Trophoblast cell (in vitro differentiated cells and primary cell): ENCODE measurements around the gene PADI4. TPM values are rescaled to one million over a fixed set of nuclear protein-coding genes. Genes with fewer than 3 reads are reported as not detected.

Source experiments
- DNase-seq, 2 donors: peaks; one replicate each; pipeline ENCODE4 v3.0.0-alpha.2; 2016
- H2AFZ ChIP-seq: 2 replicates; pipeline ENCODE4 v1.6.1; 2013; ENCODE audit warnings: low read length, moderate library complexity, mild to moderate bottlenecking; ENCODE audit not compliant: insufficient read depth, poor library complexity
- H2AK5ac ChIP-seq: 2 replicates; pipeline ENCODE4 v1.6.1; 2013; ENCODE audit warnings: mild to moderate bottlenecking, low read length
- H2BK120ac ChIP-seq: 2 replicates; pipeline ENCODE4 v1.6.1; 2013; ENCODE audit warnings: low read length, mild to moderate bottlenecking, moderate library complexity; ENCODE audit not compliant: insufficient read depth, poor library complexity
- H2BK12ac ChIP-seq: 2 replicates; pipeline ENCODE4 v1.6.1; 2013; ENCODE audit warnings: mild to moderate bottlenecking, low read length, moderate library complexity
- H2BK5ac ChIP-seq: 2 replicates; pipeline ENCODE4 v1.6.1; 2013; ENCODE audit warnings: low read length, low read depth, moderate library complexity, mild to moderate bottlenecking; ENCODE audit not compliant: poor library complexity
- H3K14ac ChIP-seq: 2 replicates; pipeline ENCODE4 v1.6.1; 2013; ENCODE audit warnings: mild to moderate bottlenecking, low read length
- H3K18ac ChIP-seq: 2 replicates; pipeline ENCODE4 v1.6.1; 2013; ENCODE audit warnings: mild to moderate bottlenecking, low read length
- H3K23ac ChIP-seq: 2 replicates; pipeline ENCODE4 v1.6.1; 2013; ENCODE audit warnings: low read length
- H3K27ac ChIP-seq: 2 replicates; pipeline ENCODE4 v1.5.1; 2013; ENCODE audit warnings: low read depth, mild to moderate bottlenecking, inconsistent platforms, low read length, moderate library complexity
- H3K27me3 ChIP-seq: 2 replicates; pipeline ENCODE4 v1.6.1; 2013; ENCODE audit warnings: inconsistent platforms, mild to moderate bottlenecking, low read length, moderate library complexity; ENCODE audit not compliant: insufficient read depth
- H3K36me3 ChIP-seq, 2 experiments: 1 replicate in 1 of 2; 2 replicates in 1 of 2; pipeline ENCODE4 v1.6.1; 2013; ENCODE audit warnings: low read length in 2 of 2, mild to moderate bottlenecking in 2 of 2, moderate library complexity in 1 of 2; ENCODE audit not compliant: insufficient read depth in 2 of 2, control insufficient read depth in 1 of 2
- H3K4ac ChIP-seq: 2 replicates; pipeline ENCODE4 v1.6.1; 2013; ENCODE audit warnings: low read depth, mild to moderate bottlenecking, low read length, moderate library complexity
- H3K4me1 ChIP-seq, 2 experiments: 1 replicate in 1 of 2; 2 replicates in 1 of 2; pipeline ENCODE4 v1.6.1; 2013; ENCODE audit warnings: low read length in 2 of 2, mild to moderate bottlenecking in 2 of 2, moderate library complexity in 1 of 2; ENCODE audit not compliant: insufficient read depth in 2 of 2, control insufficient read depth in 1 of 2
- H3K4me2 ChIP-seq: 2 replicates; pipeline ENCODE4 v1.6.1; 2013; ENCODE audit warnings: inconsistent platforms, mild to moderate bottlenecking, low read length, moderate library complexity
- H3K4me3 ChIP-seq: 2 replicates; pipeline ENCODE4 v1.5.1; 2013; ENCODE audit warnings: mild to moderate bottlenecking, low read depth, low read length, inconsistent platforms
- H3K79me1 ChIP-seq: one replicate; pipeline ENCODE4 v1.6.1; 2013; ENCODE audit warnings: low read length
- H3K79me2 ChIP-seq: 2 replicates; pipeline ENCODE4 v1.6.1; 2013; ENCODE audit warnings: low read length, mild to moderate bottlenecking; ENCODE audit not compliant: control insufficient read depth, insufficient read depth, poor library complexity
- H3K9ac ChIP-seq: 2 replicates; pipeline ENCODE4 v1.6.1; 2013; ENCODE audit warnings: mild to moderate bottlenecking, low read length
- H3K9me3 ChIP-seq: 2 replicates; pipeline ENCODE4 v1.6.1; 2013; ENCODE audit warnings: low read depth, mild to moderate bottlenecking, control low read depth, inconsistent platforms, low read length; ENCODE audit not compliant: insufficient read depth
- H4K12ac ChIP-seq: 2 replicates; pipeline ENCODE4 v1.6.1; 2013; ENCODE audit warnings: low read depth, mild to moderate bottlenecking, low read length, moderate library complexity
- H4K8ac ChIP-seq: 2 replicates; pipeline ENCODE4 v1.6.1; 2013; ENCODE audit warnings: low read depth, mild to moderate bottlenecking, low read length, moderate library complexity
- H4K91ac ChIP-seq: one replicate; pipeline ENCODE4 v1.6.1; 2013; ENCODE audit warnings: low read depth, mild to moderate bottlenecking, low read length, moderate library complexity
- WGBS: extraction: QIAGEN DNeasy Blood & Tissue Kit; methylation state at CpG from one replicate; pipeline ENCODE4 v1.1.7; 2013; ENCODE audit warnings: missing lambda C conversion rate; ENCODE audit not compliant: insufficient read length, insufficient coverage; ENCODE audit errors: extremely low coverage; 5-methylcytosine and 5-hydroxymethylcytosine counted together
- polyA plus RNA-seq: library from polyadenylated mRNA; stranded (reverse); fragments of 200-250 nt; gene quantifications from 2 replicates; pipeline ENCODE4 v1.2.3, GENCODE V29; 2013

Gene PADI4, protein sequence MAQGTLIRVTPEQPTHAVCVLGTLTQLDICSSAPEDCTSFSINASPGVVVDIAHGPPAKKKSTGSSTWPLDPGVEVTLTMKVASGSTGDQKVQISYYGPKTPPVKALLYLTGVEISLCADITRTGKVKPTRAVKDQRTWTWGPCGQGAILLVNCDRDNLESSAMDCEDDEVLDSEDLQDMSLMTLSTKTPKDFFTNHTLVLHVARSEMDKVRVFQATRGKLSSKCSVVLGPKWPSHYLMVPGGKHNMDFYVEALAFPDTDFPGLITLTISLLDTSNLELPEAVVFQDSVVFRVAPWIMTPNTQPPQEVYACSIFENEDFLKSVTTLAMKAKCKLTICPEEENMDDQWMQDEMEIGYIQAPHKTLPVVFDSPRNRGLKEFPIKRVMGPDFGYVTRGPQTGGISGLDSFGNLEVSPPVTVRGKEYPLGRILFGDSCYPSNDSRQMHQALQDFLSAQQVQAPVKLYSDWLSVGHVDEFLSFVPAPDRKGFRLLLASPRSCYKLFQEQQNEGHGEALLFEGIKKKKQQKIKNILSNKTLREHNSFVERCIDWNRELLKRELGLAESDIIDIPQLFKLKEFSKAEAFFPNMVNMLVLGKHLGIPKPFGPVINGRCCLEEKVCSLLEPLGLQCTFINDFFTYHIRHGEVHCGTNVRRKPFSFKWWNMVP
- 0.07 and 0.11 TPM in 2 replicates for polyA plus RNA-seq

GRCh38 chr1:17307946-17308345 is at the start of gene PADI4:
Gene PADI4 (plus strand): TSS chr1:17308197. CDS start chr1:17308223, 26 bp downstream.
- Histone ChIP-seq H3K27ac (no peak within 1 kb of the TSS), H3K79me1 (no peaks in the 10 kb centered on the region), H3K9ac (no peak within 1 kb of the TSS), H2BK12ac (no peak within 1 kb of the TSS), H2BK120ac (no peak within 1 kb of the TSS), H3K23ac (no peak within 1 kb of the TSS), H2BK5ac (no peak within 1 kb of the TSS), H3K36me3 (no peaks in the 10 kb centered on the region), H3K18ac (no peak within 1 kb of the TSS), H4K91ac (no peak within 1 kb of the TSS), H3K27me3 (no peaks in the 10 kb centered on the region), H2AFZ (no peak within 1 kb of the TSS), H4K12ac (no peak within 1 kb of the TSS), H3K79me2 (no peaks in the 10 kb centered on the region), H3K4me3 (no peak within 1 kb of the TSS), H3K4me2 (no peak within 1 kb of the TSS), H2AK5ac (no peak within 1 kb of the TSS), H3K9me3 (no peaks in the 10 kb centered on the region), H4K8ac (no peak within 1 kb of the TSS), H3K4me1 (peaks cover 9 to 13% of the 10 kb centered on the region in 2 experiments), H3K14ac (no peak within 1 kb of the TSS), H3K4ac (no peak within 1 kb of the TSS)
- WGBS, result no CpG with 5 or more reads among the region's 8 CpGs
- no peak for DNase-seq

GRCh38 chr1:17258758-17259130 is 49.3 kb upstream of the PADI4 start:
- Histone ChIP-seq H2BK5ac (no peak overlapping the region), H3K4me2 (no peak overlapping the region), H3K79me1 (no peaks in the 10 kb centered on the region), H2BK120ac (no peak overlapping the region), H4K8ac (no peak overlapping the region), H3K4ac (no peak overlapping the region), H3K23ac (no peak overlapping the region), H2BK12ac (no peak overlapping the region), H4K12ac (no peak overlapping the region), H3K36me3 (no peaks in the 10 kb centered on the region), H3K9ac (no peak overlapping the region), H3K18ac (no peak overlapping the region), H4K91ac (no peak overlapping the region), H3K14ac (no peak overlapping the region), H3K27ac (no peak overlapping the region), H3K9me3 (no peaks in the 10 kb centered on the region), H3K4me3 (no peak overlapping the region), H2AFZ (no peak overlapping the region), H3K79me2 (no peaks in the 10 kb centered on the region), H3K4me1 (no peaks in the 10 kb centered on the region), H3K27me3 (no peaks in the 10 kb centered on the region), H2AK5ac (no peak overlapping the region)
- DNase-seq, result no peak
- WGBS, result no CpG with 5 or more reads among the region's 6 CpGs

DNA sequence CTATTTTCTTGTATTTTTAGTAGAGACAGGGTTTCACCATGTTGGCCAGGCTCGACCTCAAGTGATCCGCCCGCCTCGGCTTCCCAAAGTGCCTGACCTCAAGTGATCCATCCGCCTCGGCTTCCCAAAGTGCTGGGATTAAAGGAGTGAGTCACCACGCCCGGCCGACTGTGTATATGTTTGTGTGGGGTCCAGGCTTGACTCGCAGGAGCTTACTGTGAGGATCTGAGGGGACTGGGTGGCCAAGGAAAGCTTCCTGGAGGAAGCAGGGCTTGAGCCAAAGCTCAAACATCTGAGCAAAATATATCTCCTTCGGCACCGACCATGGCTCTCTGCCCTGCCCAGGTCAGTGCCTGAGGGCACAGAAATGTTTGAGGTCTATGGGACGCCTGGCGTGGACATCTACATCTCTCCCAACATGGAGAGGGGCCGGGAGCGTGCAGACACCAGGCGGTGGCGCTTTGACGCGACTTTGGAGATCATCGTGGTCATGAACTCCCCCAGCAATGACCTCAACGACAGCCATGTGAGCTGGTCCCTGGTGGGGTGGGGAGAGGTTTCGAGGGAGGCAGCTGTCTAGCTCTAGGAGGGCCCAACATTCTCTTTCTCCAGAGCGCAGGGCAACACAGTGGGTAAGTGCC is 48.6 kb upstream of the PADI4 start:
- H3K4me1 ChIP-seq, result no peaks in the 10 kb centered on the region
- H3K14ac ChIP-seq, result no peak overlapping the region
- H3K9ac ChIP-seq, result no peak overlapping the region
- no peak overlapping the region for H3K27ac ChIP-seq
- no peak overlapping the region for H3K18ac ChIP-seq
- no peak overlapping the region for H4K91ac ChIP-seq
- no peaks in the 10 kb centered on the region for H3K36me3 ChIP-seq
- H4K8ac ChIP-seq, result no peak overlapping the region
- H4K12ac ChIP-seq, result no peak overlapping the region
- H3K23ac ChIP-seq, result no peak overlapping the region
- H3K4me3 ChIP-seq, result no peak overlapping the region
- H3K4me2 ChIP-seq, result no peak overlapping the region
- no peaks in the 10 kb centered on the region for H3K9me3 ChIP-seq
- H3K4ac ChIP-seq, result no peak overlapping the region
- no peak for DNase-seq
- WGBS, result no CpG with 5 or more reads among the region's 24 CpGs
- H3K79me1 ChIP-seq, result no peaks in the 10 kb centered on the region
- H3K27me3 ChIP-seq, result no peaks in the 10 kb centered on the region
- no peaks in the 10 kb centered on the region for H3K79me2 ChIP-seq
- no peak overlapping the region for H2AFZ ChIP-seq
- H2BK120ac ChIP-seq, result no peak overlapping the region
- no peak overlapping the region for H2AK5ac ChIP-seq
- no peak overlapping the region for H2BK5ac ChIP-seq
- H2BK12ac ChIP-seq, result no peak overlapping the region

GRCh38 chr1:17260264-17260663 is 47.7 kb upstream of the PADI4 start:
- no peak overlapping the region for H4K12ac ChIP-seq
- no peaks in the 10 kb centered on the region for H3K36me3 ChIP-seq
- no peak overlapping the region for H2BK12ac ChIP-seq
- H3K79me1 ChIP-seq, result no peaks in the 10 kb centered on the region
- H3K27ac ChIP-seq, result no peak overlapping the region
- H3K4ac ChIP-seq, result no peak overlapping the region
- no CpG with 5 or more reads among the region's 7 CpGs for WGBS
- no peak overlapping the region for H4K8ac ChIP-seq
- no peaks in the 10 kb centered on the region for H3K9me3 ChIP-seq
- no peak overlapping the region for H3K18ac ChIP-seq
- no peak overlapping the region for H2BK120ac ChIP-seq
- H2BK5ac ChIP-seq, result no peak overlapping the region
- no peak overlapping the region for H4K91ac ChIP-seq
- H3K23ac ChIP-seq, result no peak overlapping the region
- H3K4me2 ChIP-seq, result no peak overlapping the region
- DNase-seq, result no peak
- H3K4me1 ChIP-seq, result peaks cover 0 to under 1% of the 10 kb centered on the region in 2 experiments
- H2AK5ac ChIP-seq, result no peak overlapping the region
- H3K27me3 ChIP-seq, result no peaks in the 10 kb centered on the region
- H3K9ac ChIP-seq, result no peak overlapping the region
- H3K79me2 ChIP-seq, result no peaks in the 10 kb centered on the region
- no peak overlapping the region for H3K14ac ChIP-seq
- H3K4me3 ChIP-seq, result no peak overlapping the region
- H2AFZ ChIP-seq, result no peak overlapping the region
